HG03159 (cell line): ENCODE results near the gene CLDN17.

Source experiments
- ATAC-seq: cut with Tn5 transposase; IDR thresholded peaks from one replicate; pipeline ENCODE4 v1.9.1; 2021; ENCODE audit warnings: mild to moderate bottlenecking, moderate library complexity; ENCODE audit not compliant: unreplicated experiment

CLDN17 gene, protein sequence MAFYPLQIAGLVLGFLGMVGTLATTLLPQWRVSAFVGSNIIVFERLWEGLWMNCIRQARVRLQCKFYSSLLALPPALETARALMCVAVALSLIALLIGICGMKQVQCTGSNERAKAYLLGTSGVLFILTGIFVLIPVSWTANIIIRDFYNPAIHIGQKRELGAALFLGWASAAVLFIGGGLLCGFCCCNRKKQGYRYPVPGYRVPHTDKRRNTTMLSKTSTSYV

DNA sequence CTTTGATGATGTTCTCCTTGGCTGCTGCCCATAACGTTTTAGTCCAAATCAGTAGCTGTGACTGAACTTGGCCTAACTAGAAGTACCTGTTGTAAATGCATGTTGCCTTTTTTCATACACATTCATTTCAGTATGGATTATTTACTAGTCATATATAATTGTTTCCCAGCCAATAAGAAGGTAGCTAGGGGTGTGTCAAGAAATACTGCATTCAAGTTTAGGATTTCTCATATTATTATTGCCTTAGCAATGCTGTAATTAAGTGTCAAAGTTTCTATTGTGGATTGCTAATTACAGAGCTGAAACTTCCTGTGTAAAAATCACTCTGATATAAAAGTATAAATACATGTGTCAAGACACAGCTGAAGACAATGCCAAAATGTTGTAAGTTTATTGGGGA is at the start of gene CLDN17:
Gene CLDN17 (minus strand): TSS at position 101 of the 400 bp plus-strand sequence. CDS start 188 bp downstream, outside the sequence.
- no peak for ATAC-seq

DNA sequence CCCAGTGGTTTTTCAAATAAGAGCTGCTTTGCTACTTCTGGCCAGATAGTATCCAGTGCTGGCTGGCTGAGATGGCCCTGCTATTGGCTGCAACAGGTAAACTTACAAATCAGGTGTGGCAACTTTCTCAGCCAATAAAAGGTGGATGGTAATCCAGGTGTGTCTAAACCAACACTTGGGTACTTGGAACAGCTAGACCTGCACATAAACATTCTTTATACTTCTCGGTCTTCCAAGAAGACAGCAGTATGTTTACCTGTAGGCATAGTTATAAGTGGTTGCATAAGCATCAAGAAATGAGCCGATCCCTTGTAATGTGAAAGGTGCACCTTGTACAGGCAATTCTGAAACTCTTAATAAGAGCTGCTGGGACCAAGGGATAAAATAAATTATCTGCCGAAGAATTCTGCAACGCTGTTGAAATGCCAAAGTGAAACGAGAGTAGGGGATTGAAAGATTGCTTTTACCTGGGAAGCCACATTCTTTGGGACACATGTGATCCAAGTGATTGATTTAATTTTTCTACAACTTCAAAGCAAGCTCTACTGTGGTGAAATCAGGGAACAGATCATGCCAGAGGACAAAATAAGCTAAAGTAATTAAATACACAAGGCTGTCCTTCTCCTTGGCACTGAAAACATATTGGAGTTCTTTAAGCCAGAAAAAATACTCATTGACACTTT is 49.6 kb upstream of the CLDN17 start, which contains the start of gene CLDN8:
Gene CLDN8 (minus strand): TSS at position 57 of the 683 bp plus-strand sequence. CDS start 172 bp downstream, outside the sequence.
- no peak for ATAC-seq

DNA sequence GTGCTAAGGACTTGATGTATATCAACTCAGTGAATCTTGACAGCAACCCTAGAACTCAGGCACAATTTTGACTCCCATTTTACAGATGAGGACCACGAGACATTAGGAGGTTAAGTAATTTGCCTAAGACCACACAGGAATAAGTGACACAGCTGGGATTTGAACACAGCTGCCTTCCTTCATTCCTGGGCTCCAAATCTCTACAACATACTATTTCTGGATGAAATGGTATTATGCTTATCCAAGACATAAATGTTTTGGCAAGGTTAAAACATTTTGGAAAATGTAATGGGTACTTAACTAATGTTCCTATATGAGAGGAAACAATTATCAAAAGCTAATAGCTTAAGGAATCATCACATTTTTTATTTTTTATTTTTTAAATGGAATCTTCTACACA is 44.5 kb upstream of the CLDN17 start:
- ATAC-seq = no peak

DNA sequence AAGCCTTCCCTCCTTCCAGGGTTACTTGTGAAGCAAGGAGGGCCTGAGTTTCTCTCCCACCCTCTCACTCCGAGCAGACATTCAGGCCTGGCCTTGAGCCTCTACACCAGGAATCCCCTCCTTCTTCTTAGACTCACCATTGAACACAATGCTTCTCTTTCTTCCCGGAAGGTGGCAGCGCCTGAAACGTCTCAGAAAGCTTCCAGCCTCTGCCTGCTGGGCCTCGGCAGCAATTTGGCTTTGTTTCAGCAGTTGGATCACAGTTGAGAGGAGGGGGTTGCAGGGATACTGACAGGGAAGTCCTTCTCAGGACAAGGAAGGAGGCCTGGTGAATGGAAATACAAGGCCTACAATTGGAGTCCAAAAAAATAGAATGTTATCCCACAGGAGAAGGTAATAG is 43.0 kb upstream of the CLDN17 start:
- no peak for ATAC-seq

DNA sequence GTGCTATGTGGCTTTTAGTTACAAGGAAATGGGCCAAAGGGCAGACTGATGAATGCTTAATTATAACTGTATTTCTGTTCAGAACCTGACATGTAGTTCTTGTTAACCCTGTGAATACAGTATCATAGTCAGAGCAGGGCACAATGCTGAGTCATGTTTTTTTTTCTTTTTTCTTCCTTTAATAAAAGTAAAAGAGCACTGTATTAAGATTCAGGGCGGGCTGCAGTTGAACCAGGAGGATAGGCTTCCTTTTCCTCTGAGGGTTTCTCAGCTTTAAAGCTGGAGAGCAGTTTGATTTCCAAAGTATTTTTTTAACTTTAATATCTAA is 40.6 kb upstream of the CLDN17 start:
- ATAC-seq = no peak

DNA sequence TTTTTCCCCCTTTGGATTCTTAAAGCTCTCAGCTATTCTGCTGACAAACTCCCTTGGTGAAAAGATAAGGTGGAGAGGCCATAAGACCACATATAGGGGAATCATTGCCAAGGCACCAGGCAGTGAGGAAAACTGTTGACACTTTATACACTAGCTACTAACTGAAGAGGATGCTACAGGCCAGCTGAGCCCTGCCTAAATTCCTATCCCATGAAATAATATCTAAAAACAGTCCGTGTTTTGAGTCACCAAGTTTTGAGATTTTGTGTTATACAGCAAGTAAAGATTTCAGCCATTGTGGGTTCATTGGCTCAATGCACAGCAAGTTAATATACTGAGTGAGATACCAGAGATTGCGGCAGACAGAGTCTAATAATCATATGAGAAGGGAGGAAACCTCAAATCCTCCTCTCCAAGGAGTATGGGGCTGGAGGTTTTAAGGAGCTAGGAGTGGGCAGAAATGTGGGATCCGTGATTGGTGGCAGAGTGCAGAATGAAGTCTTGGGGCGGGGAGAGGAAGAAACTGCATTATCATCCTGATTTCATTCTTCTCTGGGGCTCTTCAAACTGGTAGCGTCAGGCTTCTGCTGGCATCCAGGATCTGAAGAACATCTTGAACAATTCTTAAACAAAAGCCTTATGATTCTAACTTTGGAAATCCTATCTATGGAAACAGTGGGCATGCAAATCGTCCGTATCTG is 40.1 kb upstream of the CLDN17 start:
- no peak for ATAC-seq

DNA sequence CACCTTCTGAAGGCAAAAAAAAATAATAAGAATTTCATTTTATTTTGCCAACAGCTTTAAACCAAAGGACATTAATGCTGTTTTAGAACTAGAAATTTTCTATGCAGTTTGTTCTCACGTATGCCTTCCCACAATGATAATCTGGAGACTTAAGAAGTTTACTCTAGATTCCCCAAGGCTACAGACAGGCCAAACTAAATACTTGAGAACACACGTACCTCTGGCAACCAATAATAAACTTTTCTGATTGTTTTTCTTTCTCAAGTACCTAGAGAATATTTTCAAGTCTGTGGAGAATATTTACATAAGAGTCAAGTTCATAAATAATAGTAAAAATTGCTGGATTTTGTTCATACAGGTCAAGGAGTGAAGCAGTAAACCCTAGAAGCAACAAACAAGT is 33.4 kb upstream of the CLDN17 start:
- no peak for ATAC-seq

DNA sequence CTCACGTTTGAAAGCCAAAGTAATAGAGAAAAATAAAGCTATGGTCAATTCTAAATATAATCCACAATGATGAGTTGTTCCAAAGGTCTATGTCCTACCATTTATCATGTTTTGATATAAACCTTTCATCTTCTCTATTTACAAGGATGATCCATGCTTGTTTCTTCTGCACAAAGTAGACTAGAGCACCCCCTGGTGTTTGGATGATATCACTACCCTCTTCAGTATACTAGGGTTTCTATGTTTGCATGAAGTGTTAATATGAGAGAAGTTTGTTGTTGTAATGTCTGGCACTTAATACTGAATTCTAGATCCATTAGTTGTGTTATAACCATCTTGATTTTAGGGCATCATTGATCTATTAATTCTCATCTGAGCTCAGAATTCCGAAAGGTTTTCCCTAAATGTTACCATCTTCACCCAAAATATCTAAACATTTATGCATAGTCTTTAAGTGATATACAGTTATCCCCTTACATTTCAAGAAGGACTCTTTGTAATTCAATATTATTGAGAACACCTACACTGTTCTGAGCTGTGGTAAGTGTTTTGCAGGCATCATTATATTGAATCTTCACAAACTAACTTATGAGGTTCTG is 28.2 kb upstream of the CLDN17 start:
- ATAC-seq = no peak

DNA sequence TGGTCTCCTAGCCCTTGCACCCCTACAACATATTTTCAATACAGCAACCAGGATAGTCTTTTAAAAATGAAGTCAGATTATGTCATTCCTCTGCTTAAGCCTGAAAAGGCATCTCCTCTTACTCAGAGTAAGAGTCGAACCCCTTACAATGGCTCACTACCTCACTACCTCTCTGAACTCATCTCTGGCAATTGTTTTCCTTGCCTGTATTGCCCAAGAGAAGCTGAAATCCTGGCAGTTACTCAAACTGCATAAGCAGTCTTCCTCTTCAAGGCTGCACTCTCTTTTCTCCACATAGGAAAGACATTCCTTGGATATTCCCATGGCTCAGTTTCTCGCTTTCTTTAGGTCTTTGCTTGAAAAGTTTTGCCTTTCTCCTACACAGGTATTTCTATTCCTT is 26.6 kb upstream of the CLDN17 start:
- ATAC-seq = no peak

DNA sequence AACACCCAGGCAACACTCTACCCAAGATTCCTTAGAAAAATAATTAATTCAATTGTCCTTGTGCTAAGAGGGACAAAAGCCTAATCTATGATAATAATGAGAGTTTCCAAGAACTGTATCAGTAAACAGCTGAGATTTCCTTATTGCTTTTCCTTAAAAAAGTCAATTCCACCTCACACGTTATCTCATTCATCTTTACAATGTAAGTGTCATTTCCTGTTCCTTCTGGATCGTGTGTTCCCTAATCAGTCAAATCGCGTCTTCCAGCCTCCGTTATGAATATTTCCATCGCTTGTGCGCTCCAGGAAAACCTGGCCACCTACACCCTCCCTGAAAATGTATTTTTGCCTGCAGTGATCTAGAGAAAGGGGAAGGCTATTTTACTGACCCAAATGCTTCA is 23.9 kb upstream of the CLDN17 start:
- no peak for ATAC-seq

DNA sequence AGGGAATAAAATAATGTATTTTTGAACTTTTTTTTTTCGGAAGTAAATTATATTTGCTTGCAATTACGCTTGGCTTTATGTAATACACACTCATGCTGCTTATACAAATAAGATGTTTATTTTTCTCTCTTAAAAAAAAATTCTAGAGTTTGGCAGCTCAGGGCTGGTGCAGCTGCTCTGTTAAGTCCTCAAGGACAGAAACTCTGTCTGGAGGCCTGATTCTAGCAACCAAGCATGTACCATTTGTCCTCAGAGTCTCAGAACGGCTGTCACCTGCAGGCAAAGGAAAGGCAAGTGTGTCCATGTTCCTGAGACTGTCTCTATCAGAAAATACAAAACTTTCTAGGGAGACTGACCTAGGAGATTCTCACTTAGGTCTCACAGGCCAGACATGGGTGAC is 23.2 kb upstream of the CLDN17 start:
- ATAC-seq = no peak

DNA sequence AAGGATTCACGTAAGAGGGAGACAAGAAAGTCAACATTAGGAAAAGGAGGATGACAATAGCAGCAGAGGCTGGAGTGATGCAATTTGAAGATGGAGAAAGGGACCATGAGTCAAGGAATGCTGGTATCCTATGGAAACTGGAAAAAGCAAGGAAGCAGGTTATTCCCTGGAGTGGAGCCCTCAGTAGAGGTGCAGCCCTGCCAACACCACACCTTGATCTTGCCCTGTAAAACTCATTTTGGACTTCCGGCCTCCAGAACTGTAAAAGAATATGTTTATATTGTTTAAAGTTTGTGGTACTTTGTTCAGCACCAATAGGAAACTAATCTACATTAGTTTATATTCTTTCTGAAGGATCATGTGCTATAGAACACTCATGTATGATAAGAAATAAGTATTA is 19.6 kb upstream of the CLDN17 start:
- no peak for ATAC-seq

DNA sequence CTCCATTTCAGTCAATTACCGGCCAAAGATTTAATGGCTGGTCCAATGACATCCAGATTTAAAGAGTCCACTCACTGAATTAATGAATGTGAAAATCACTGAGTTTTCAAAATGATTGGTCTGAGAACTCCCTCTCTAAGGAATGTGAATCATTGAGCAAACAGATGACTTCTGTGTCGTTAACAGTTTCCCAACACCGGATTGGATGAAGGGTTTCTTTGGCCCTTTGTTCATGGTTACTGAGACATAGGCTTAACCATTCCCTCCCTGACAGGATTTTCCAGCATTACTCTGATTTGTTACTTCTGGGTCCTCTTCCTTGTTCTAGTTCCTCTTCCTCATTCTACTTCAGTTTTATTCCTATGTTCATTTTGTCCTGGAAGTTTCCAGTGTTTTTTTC is 1.5 kb upstream of the CLDN17 start:
- ATAC-seq = no peak

DNA sequence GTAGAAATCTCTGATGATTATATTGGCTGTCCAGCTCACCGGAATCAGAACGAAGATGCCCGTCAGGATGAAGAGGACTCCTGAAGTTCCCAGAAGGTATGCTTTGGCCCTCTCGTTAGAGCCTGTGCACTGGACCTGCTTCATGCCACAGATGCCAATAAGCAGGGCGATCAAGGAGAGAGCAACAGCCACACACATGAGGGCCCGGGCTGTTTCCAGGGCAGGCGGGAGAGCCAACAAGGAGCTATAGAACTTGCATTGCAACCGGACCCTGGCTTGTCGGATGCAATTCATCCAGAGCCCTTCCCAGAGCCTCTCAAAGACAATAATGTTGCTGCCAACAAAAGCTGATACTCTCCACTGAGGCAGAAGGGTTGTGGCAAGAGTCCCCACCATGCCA is 434 bp downstream of the CLDN17 start:
- ATAC-seq = no peak

DNA sequence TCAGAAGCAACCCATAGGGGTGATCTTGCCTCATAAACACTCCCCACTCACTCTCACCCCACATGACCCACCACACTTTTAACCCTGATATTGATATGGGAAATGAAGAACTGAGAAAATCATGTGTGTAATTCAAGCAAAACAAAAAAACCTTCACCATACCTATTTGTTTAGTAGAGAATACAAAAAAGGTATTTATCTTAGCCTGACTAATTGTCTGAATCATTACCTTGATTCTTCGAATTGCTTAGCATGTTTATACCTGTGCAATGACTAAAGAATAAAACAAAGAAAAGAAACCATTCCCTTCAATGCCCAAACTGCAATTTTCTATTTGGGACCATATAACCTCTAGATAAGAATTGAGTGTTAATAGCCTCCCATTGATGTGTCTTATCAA is 1.8 kb downstream of the CLDN17 start:
- ATAC-seq = no peak

DNA sequence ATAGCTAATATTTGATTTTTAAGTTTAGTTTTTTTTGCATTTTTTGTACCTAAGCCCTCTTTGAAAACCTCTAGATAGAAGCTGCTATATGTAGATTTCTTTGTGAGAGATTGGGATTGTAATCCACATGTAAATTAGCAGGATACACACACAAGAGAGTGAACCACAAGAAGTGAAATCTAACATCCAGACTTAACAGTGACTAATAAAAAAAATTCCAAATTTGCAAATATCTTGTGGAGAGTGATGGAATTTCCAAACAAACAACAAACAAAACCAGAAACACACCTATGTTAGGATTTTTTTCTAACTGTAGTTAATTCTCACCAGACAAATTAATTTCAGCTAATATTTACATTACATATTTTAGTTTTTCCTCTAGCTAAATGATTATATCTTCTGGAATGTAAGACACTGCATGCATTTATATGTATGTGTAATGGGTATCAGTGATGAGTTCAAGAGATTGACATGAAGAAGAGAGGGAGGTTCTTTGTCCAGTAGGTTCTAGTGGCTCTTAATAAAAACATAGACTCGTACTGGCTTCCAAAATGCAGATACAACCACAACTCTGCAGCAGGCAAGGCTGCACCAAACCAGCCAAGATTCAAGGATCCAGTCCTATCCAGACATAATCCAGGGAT is 12.8 kb downstream of the CLDN17 start:
- no peak for ATAC-seq

DNA sequence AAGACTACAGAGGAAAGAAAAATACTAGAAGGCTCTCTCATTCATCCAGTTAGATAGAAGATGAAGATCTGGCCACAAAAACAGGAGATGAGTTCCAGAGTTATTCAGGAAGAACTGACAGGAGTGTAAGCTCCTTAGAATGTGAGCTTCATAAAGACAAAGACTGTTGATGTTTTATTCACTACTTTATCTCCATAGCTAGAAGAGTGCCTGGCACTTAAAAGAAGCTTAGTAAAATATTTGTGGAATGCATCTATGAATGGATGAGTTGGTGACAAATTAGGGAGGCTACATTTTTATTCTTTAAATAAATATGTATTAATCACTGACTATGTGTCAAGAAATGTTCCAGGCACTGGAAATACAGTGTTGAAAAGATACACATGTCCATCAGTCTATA is 13.8 kb downstream of the CLDN17 start:
- ATAC-seq = no peak

DNA sequence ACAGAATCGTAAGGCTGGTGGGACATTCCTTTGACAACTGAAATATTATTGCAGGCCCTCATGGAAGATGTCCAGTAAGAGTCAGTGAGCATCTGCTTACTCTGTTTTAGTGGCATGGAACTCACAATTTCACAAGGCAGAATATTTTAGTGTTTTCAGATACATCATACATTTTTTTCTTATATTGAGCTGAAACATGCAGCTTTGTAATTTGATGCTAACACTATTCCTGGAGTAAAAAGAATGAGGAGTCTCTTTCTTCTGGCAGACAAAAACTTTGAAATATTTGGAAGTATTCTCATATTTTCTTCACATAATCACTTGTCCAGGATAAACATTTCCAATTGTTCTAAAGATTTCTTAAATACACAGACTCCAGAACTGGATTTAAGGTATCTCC is 17.7 kb downstream of the CLDN17 start:
- no peak for ATAC-seq

DNA sequence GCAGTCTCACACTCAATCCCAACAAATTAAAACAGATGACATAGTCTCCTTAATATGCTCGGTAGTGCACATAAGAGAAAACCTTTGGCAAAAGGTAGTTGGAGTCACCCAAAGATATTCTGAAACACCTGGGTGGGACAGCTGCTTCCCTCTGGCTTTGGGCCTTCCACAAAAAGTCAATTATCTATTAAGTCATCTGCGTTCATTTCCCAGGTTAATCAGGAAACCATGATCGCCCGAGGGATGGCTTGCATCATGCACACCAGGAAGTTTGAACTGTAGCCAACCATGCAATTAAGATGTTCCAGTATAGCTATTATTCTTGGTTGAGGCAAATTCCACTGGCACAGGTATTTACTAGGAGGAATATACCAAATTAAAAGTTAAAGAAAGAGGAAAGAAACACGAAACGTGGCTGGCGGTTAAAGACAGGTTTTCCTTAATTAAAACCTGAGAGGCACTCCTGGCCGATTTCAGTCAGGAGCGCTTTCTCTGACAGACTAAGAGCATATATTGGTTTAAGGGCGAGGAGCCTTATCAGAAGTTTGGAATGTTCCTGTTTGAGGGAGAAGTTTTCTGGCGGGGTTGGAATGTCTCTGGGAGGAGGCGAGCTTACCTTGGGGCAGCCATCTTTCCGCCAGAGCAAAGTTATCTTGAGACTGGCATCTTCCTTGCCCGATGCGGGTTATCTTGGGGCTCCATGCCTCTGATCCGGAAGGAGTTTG is 19.9 kb downstream of the CLDN17 start:
- no peak for ATAC-seq

DNA sequence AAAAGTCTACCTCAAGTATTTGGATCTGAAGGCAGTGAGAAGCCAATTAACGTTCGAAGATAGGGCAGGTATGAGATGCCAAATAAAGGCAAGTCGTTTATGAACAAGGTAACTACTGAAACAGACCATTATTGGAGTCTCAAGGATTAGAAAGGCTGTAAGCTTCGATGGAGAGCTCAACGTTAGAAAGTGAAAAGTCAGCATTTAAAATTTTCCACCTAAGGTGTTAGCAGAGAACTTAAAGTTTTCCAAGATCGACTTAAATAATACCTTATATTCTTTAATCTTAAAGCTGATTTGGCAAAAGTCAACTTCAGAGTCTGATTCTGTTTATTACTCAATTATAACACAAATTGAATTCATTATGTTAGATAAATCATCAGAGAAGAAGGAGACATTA is 28.1 kb downstream of the CLDN17 start:
- ATAC-seq = no peak

DNA sequence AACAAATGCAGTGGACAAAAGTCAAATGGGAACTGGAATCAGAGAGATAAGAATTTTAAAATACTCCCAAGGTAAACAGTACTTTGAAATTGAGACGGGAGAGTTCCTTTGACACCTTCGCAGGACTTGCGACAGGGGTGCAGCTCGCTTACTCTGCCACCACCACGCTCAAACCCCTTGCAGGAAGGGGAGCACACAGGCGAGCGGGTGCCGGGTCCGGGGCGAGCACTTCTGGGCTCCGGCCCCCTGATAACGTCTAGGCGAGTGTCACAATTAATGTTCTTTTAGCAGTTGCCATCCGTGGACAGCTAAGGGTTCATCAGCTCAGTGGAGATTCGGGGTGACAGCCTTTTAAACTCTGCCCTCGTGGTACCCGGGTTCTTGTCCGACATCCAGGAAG is 37.4 kb downstream of the CLDN17 start:
- no peak for ATAC-seq
